ENCODE results near the gene LPP. TPM values are rescaled to one million over a fixed set of nuclear protein-coding genes. Genes with fewer than 3 reads are reported as not detected.
"Not testable (repeated sequence)": the region's sequence is repeated elsewhere in the genome, so short reads cannot be mapped to it uniquely, and the experiment has no call there.

LPP gene
- total RNA-seq, 6 donors from 2014 or later, result 86.0 to 196 (median 160) TPM

GRCh38 chr3:188700501-188700900 is 546.5 kb downstream of the LPP start:
- DNase-seq (no peak), ATAC-seq (ENCODE audit: low FRiP score in 2 of 2) (no peak)
- Histone ChIP-seq H3K27me3 (no peaks in the 10 kb centered on the region), H3K4me1 (no peaks in the 10 kb centered on the region), H3K4me3 (no peak overlapping the region), H3K36me3 (no peaks in the 10 kb centered on the region), H3K9me3 (no peaks in the 10 kb centered on the region), H3K27ac (no peak overlapping the region)
- TF ChIP-seq POLR2A (IDR thresholded peaks at IDR 0.05) (no peak), EP300 (IDR thresholded peaks at IDR 0.05) (no peak), POLR2AphosphoS5 (IDR thresholded peaks at IDR 0.05) (no peak), CTCF (IDR thresholded peaks at IDR 0.05) (no peak)

DNA sequence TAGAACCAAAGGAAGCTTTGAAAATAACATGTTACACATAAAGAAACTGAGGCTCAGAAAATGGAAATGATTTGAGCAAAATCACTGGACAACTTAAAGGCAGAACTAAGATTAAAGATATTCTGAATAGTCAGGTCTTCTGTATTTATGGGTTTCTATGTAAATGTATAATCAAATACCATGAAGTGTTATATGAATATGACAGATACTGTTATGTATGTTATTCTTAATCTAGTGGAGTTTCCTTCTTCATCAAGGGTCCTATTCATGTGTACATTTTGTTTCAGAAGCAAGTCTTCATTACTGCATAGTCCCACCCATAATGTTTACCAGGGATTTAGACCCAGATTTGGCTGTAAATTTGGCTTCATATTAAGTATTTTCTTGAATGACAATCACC is 547.0 kb downstream of the LPP start:
- H3K9me3 ChIP-seq, result no peaks in the 10 kb centered on the region
- H3K36me3 ChIP-seq, result no peaks in the 10 kb centered on the region
- no peaks in the 10 kb centered on the region for H3K27me3 ChIP-seq
- H3K4me1 ChIP-seq, result no peaks in the 10 kb centered on the region
- no peak overlapping the region for H3K4me3 ChIP-seq
- TF ChIP-seq POLR2AphosphoS5 (IDR thresholded peaks at IDR 0.05) (no peak), CTCF (IDR thresholded peaks at IDR 0.05) (no peak), EP300 (IDR thresholded peaks at IDR 0.05) (no peak), POLR2A (IDR thresholded peaks at IDR 0.05) (no peak)
- no peak for ATAC-seq (ENCODE audit: low FRiP score in 2 of 2)
- no peak for DNase-seq
- H3K27ac ChIP-seq, result peak overlapping the region in 2 of 4 donors; percentile 55 to 76

- H3K36me3 ChIP-seq, result no peaks in the 10 kb centered on the region
- H3K27me3 ChIP-seq, result no peaks in the 10 kb centered on the region
- no peak for TF ChIP-seq EP300 (IDR thresholded peaks at IDR 0.05)
- H3K4me1 ChIP-seq, result peaks cover 0 to 2% (median 0%) of the 10 kb centered on the region in 4 donors
- no peak overlapping the region for H3K4me3 ChIP-seq
- ATAC-seq (ENCODE audit: low FRiP score in 2 of 2), result peak in 1 of 2 donors; percentile 68
- peak overlapping the region in 3 of 4 donors; percentile 55 to 76 (median 57) for H3K27ac ChIP-seq
- peak in 1 of 2 donors; percentile 23 for DNase-seq
- H3K9me3 ChIP-seq, result no peaks in the 10 kb centered on the region
- 60 to 81% methylated on average over 4 of the region's 4 CpGs for WGBS, 2 donors
Observed at GRCh38 chr3:188701485-188701969, 547.6 kb downstream of the LPP start.

DNA sequence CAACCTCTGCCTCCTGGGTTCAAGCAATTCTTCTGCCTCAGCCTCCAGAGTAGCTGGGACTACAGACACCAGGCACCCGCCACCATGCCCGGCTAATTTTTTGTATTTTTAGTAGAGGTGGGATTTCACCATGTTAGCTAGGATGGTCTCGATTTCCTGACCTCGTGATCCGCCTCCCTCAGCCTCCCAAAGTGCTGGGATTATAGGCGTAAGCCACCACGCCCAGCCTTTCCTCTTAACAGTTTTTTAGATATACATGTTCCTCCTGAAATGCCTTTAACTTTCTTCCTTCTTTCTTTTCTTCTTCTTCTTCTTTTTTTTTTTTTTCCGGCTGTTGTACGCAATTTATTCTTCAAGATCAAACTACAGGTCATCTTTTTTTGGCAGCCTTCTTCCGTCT is 548.1 kb downstream of the LPP start:
- H3K27ac ChIP-seq, result peak overlapping the region in 2 of 4 donors; percentile 32 to 76
- ATAC-seq (ENCODE audit: low FRiP score in 2 of 2), result peak in 1 of 2 donors; percentile 36
- H3K36me3 ChIP-seq, DNase-seq, H3K4me3 ChIP-seq, H3K27me3 ChIP-seq, H3K9me3 ChIP-seq, H3K4me1 ChIP-seq: not testable (repeated sequence)
- WGBS, 2 donors, result 87% methylated on average over 10 of the region's 10 CpGs

DNA sequence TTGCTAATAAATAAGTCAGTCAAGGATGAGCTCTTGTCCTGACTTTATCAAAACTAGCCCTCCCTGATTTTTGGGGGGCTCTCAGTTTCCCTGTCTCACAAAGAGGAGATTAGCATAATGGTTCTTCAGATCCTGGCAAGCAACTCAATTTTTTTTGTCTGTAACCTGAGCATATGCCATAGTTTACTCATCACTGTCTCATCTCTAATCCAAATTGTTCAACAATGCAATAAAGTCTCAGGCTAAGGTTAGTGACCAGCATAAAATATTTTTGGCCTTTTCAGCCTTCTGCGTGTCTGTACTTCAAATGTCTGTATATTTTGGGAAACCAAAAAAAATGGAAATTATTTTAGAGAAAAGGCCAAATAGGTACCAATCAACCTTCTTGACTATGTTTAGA is 552.2 kb downstream of the LPP start:
- WGBS, 2 donors, result 84 to 97% methylated on average over 1 of the region's 1 CpG
- no peak for ATAC-seq (ENCODE audit: low FRiP score in 2 of 2)
- no peak for DNase-seq
- no peak overlapping the region for H3K27ac ChIP-seq
- H3K9me3 ChIP-seq, result no peaks in the 10 kb centered on the region
- no peak for TF ChIP-seq POLR2A (IDR thresholded peaks at IDR 0.05)
- TF ChIP-seq POLR2AphosphoS5 (IDR thresholded peaks at IDR 0.05), result no peak
- no peak for TF ChIP-seq EP300 (IDR thresholded peaks at IDR 0.05)
- H3K36me3 ChIP-seq, result no peaks in the 10 kb centered on the region
- no peak overlapping the region for H3K4me3 ChIP-seq
- peaks cover 2 to 14% (median 9%) of the 10 kb centered on the region in 4 donors for H3K4me1 ChIP-seq
- no peaks in the 10 kb centered on the region for H3K27me3 ChIP-seq

DNA sequence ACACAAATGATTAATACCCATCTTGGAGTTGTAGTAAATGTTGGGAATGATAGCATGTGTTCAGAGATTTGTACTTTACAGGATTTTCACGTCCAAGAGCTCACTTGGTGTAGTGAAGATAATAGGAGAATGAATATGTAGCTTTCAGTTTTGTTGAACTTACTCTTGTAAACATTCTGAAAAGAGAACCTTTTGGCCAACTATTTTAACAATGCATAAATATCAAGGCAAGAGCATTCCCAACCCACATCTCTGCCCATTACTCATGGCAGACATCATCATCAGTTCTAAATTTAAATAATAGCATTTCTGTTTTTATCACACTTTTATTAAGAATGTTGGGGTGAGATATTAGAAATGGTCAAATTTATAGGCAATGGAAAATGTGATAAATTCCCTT is 552.6 kb downstream of the LPP start:
- no peak overlapping the region for H3K27ac ChIP-seq
- H3K36me3 ChIP-seq, result no peaks in the 10 kb centered on the region
- DNase-seq, result no peak
- ATAC-seq (ENCODE audit: low FRiP score in 2 of 2), result no peak
- no peak for TF ChIP-seq CTCF (IDR thresholded peaks at IDR 0.05)
- no peak for TF ChIP-seq POLR2AphosphoS5 (IDR thresholded peaks at IDR 0.05)
- no peak for TF ChIP-seq POLR2A (IDR thresholded peaks at IDR 0.05)
- TF ChIP-seq EP300 (IDR thresholded peaks at IDR 0.05), result no peak
- H3K4me1 ChIP-seq, result peaks cover 3 to 15% (median 12%) of the 10 kb centered on the region in 4 donors
- WGBS, 2 donors, result 70 to 85% methylated on average over 1 of the region's 1 CpG
- H3K27me3 ChIP-seq, result no peaks in the 10 kb centered on the region
- H3K4me3 ChIP-seq, result no peak overlapping the region
- no peaks in the 10 kb centered on the region for H3K9me3 ChIP-seq
